HEK293 (cell line): ENCODE data around the gene CCDC57.

Experiments used
- ATF2 ChIP-seq: fragments of 450-650 bp; formaldehyde crosslinking; IDR thresholded peaks from 2 replicates; pipeline ENCODE4 v1.5.1; 2016; ENCODE audit warnings: missing biosample characterization, missing genetic modification characterization, low read depth
- ZNF174 ChIP-seq: fragments of 450-650 bp; formaldehyde crosslinking; IDR thresholded peaks from 2 replicates; pipeline ENCODE4 v1.5.0; 2017; ENCODE audit warnings: missing biosample characterization, mild to moderate bottlenecking, missing genetic modification characterization
- ZNF280C ChIP-seq: fragments of 450-650 bp; formaldehyde crosslinking; IDR thresholded peaks from 2 replicates; pipeline ENCODE4 v1.5.1; 2016; ENCODE audit warnings: missing biosample characterization, missing genetic modification characterization

GRCh38 chr17:82110298-82110697, 102.3 kb downstream of the CCDC57 start:
- TF ChIP-seq ATF2 (tag by site-specific recombination) (no peak), ZNF174 (no peak), ZNF280C (tag by site-specific recombination) (no peak)
